NCI-H446 (cell line): ENCODE results near the gene C1orf50.
"Not testable (repeated sequence)": the region's sequence is repeated elsewhere in the genome, so short reads cannot be mapped to it uniquely, and the experiment has no call there.

Experiments
- DNase-seq, 2 experiments: peaks; one replicate each; lab custom pipeline; 2025; lab: John Stamatoyannopoulos, UW

The C1orf50 gene

DNA sequence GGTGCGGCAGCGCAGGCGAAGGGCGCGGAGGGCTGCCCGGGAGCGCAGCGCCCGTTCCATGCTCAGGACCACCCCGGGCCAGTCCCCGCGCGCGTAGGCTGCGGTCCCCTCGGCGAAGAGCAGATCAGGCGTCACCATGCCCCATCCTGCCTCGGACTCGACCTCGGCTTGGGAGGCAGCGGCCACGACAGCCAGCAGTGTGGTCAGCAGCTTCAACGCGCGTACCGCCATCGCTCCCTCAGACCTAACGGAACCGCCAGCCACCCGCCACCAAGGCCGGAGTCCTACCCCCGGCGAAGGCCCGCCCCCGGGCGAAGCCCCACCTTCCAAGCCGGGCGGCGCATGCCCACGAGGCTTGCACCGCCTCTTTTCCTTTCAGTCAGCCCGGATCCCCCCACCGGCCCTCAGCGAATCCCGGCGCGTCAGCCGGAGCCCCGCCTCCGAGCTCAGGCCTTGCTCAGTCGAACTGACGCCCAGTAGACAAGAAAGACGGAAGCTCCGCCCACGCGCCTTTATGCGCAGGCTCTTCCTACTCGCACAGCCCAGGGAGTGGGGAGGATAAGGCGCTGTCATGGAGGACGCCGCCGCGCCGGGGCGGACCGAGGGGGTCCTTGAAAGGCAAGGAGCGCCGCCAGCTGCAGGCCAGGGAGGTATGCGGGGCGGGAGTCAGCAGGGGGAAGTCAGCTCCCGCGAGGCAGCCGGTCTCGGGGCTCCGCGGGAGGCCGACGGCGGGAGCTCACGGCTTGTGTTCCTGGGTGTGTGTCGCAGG, at the start of gene C1orf50, which contains the start of gene P3H1:
C1orf50 (plus strand) TSS at position 509 of the 769 bp plus-strand sequence; CDS start at position 572, 63 bp downstream.
P3H1 (minus strand) TSS at position 288 of the 769 bp plus-strand sequence; CDS start at position 231, 57 bp downstream.
- DNase-seq: peak; percentile 99 to 100

DNA sequence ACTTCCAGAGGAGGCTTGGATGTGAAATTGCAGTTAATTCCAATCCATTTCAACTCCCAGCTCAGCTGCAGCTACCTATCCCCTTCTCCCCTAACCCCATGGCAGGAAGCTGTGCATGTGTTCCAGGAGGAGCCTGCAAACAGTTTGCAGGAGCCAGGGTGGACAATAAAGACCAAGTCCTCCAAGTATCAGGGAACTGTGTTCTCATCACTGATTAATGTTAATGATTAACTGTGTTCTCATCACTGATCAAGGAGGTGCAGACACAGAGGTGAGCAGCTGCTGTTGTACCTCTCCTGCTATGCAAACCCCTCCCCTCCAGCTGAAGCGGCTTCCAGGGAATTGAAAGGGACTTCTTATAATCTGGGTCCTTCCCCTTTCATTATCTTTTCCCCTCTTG, 46.2 kb upstream of the C1orf50 start:
- DNase-seq: no peak

DNA sequence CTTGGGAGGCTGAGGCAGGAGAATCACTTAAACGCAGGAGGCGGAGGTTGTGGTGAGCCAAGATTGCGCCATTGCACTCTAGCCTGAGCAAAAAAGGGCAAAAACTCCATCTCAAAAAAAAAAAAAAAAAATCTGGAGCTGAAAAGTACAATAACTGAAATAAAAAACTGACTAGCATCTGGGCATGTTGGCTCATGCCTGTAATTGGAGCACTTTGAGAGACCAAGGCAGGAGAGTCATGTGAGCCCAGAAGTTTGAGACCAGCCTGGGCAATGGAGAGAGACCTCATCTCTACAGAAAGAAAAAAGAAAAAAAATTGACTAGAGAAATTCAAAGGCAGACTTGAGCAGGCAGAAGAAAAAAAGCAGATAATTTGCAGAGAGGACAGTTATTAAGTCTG, 45.1 kb upstream of the C1orf50 start:
- no peak for DNase-seq

DNA sequence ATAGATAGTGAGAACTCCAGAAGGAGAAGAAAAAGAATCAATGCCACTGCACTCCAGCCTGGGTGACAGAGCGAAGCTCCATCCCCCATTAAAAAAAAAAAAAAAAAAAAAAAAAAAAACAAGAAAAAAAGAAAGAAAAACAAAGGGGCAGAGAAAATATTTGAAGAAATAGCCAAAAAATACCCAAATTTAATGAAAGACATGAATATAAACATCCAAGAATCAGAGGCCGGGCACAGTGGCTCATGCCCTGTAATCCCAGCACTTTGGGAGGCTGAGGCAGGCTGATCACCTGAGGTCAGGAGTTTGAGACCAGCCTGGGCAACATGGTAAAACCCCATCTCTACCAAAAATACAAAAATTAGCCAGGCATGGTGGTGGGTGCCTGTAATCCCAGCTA, 44.6 kb upstream of the C1orf50 start:
- not testable (repeated sequence) for DNase-seq

DNA sequence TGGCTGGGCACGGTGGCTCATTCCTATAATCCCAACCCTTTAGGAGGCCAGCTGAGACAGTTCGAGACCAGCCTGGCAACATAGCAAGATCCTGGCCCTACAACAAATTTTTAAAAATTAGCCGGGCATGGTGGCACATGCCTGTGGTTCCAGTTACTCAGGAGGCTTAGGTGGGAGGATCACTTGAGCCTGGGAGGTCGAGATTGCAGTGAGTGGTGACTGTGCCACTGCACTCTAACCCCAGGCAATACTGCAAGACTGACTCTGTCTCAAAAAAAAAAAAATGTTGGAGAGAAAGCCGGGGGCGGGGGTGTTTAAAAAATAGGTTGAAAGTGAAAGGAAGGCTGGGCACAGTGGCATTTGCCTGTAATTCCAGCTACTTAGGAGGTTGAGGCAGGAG, 43.5 kb upstream of the C1orf50 start:
- no peak for DNase-seq

- not testable (repeated sequence) for DNase-seq
Observed at GRCh38 chr1:42725820-42726219, 41.2 kb upstream of the C1orf50 start.

DNA sequence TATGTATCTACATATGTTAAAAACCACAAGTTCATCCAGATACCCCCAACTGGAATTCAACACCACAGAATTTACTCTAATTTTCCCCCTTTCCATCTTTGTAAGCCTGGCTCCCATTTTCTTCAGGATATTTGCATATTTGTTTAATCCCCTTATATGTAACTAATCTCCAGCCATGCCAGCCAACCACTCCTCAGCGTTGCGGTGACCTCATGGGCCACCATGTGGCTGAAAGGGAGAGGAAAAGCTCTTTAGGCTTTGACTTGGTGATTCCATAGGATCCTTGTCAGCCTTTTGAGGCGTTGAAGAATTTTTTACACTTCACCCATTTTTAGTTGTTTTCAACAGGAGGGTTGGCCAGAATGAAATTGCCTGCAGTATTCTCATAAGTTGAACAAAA, 37.0 kb upstream of the C1orf50 start:
- DNase-seq: no peak

DNA sequence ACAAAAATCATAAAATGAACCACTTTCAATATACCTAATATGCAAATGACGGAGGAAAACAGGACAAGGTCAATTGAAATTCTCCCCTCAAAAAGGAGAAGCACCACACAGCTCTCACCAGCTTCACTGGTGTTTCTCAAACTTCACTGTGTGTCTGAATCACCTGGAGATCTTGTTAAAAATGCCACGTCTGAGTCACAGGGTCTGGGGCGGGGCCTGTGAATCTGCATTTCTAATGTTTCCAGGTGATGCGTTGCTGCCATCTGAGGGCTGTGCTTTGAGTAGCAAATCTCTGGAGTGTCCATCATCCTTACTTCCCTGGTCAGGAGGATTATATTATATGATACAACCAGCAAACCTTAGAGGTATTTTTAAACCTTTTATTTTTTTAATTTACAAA, 36.1 kb upstream of the C1orf50 start:
- DNase-seq: no peak

DNA sequence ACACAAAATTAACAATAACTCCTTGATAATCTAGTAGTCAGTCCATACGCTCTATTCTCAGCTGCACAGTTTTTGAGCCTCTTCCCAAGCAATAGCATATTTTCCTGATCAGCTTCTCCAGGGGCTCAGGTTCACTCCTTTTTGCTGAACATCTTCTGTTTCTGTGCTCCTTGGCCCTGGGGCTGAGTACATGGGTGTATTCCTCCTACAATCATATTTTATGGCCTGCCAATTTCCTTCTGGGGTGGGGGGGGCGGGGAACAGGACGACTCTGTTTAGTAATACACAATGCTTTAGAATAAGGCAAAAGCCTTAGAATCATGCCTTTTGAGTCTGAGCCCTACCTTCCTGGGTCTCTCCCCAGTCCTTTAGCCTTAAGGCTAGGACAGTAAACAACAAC, 35.5 kb upstream of the C1orf50 start:
- DNase-seq: no peak

- DNase-seq: no peak
Observed at GRCh38 chr1:42732126-42732680, 34.8 kb upstream of the C1orf50 start.

DNA sequence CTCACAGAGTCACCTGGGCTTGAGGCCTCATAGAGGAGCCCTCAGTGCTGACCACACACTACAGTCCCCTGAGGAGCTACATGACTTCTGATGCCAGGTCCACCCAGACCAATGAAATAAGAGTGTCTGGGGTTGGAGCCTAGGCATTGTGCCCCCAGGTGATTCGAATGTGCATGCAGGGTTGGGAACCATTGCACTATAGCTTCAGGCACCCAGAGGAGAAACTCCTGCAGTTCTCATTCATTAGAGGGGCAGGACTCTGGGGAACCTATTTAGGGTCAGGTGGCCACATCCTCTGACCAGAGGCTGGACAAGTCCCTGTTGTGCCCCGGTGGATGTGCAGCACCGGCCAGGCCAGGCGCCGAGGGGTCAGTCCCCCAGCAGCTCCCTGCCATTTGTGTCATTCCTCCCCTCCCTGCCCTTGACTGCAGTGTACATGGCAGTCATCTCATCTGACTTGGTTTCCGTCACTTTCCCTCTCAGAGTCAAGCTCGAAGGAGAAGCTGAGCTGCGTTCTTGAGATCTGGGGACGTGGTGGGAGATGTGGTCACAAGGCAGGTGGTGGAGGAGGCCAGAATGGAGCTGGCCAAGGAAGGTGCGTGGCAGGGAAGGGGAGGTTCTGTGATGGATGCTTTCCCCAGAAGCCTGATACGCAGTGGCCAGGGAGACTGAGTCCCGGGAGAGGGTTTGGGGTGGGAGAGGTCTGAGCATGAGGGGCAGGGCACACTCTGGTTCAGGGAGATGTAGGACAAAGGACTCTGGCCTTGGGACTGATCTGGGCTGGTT, 33.4 kb upstream of the C1orf50 start:
- no peak for DNase-seq

GRCh38 chr1:42734201-42735035, 32.6 kb upstream of the C1orf50 start:
- no peak for DNase-seq

- DNase-seq: no peak
Observed at GRCh38 chr1:42735056-42735455, 32.0 kb upstream of the C1orf50 start.

DNA sequence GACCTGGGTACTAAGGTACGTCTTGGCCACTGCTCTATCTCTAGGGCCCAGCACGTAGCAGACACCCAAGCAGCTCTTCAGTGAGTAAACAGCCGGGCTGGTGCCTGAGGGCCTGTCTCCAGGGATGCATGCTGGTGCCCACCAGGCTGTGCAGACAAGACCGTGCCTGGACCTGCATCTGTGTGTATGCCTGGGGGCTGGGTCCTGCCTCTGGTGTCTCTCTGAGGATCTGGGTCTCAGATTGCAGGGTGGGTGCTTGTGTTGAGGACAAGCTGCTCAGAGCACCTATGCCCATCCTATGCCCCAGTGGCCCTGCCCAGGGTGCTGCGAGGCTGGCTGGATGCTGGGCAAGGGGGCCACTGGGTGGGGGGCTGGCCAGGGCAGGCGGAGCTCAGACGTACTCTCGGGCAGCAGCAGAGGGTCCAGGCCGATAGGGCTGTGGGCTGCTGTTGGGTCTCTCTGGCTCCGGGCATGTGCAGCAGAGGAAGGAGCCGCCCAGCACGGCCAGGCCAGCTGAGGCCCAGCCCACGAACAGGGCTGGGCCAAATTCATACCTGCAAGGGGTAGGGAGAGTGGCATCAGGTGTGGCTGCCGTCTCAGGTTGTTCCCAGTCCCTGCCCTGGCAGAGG, 31.5 kb upstream of the C1orf50 start:
- DNase-seq: no peak

DNA sequence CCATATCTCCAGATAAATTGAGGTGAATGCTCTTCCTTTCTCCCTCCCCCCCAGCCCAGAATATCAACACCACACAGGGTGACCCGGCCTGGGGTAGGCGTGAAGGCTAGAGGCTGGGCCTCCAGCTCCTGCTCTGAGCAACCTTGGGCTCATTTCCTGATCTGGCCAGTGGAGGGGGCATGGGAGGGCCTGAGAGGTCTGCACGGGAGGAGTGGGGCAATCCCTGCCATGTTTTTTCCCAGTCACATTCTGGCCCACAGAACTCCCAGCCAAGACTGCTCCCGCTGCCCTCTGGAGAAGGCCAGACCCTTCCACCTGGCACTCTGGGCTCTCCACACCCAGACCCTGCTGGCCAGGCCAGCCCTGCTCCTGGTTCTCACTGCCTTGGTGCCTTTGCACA, 30.9 kb upstream of the C1orf50 start:
- DNase-seq: no peak

- DNase-seq: no peak
Observed at GRCh38 chr1:42736571-42737200, 30.4 kb upstream of the C1orf50 start.

DNA sequence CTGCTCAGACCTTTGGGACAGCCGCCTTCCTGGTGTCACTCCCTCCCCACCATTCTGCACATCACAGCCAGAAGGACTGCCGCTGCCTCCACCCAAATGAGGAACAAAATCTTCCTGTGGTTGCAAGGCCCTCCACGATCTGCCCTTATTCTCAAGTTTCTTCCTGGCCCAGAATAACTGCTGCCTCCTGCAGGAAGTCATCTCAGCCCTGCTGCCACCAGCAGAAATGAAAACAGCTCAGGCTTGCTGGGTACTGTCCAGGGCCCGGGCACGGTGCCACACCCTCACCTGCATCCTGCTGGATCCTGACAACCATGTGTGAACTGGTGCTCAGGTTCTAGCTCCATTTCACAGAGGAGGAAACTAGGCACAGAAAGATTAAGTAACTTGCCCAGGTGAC, 29.8 kb upstream of the C1orf50 start:
- DNase-seq: no peak

GRCh38 chr1:42737986-42738677, 28.9 kb upstream of the C1orf50 start:
- DNase-seq: no peak

GRCh38 chr1:42738678-42739226, 28.3 kb upstream of the C1orf50 start:
- DNase-seq: no peak
